Measurements from ENCODE around the gene FBXO48. TPM values are rescaled to one million over a fixed set of nuclear protein-coding genes. Genes with fewer than 3 reads are reported as not detected.

Gene FBXO48
- total RNA-seq, 6 experiments from 2014 or later: 0.82 to 1.5 (median 1.2) TPM

DNA sequence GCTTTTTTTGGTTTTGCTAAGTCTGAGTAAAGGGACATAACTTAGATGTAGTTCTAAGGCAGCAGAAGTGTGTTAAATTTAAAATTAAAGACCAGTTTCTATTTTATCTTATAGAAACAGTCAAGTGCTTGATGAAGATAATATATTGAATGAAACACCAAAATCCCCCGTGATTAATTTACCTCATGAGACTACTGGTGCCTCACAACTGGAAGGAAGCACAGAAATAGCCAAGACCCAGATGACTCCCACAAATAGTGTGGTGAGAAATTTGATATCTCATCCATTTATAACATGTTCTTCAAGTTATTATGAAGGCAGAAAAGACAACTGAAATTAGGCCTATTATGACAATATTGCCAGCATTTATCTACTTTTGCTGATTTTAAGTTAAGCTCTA, 45.9 kb upstream of the FBXO48 start:
- intact Hi-C loops (cut with DNase I): no loop called here
- no peak overlapping the region for H3K27ac ChIP-seq
- TF ChIP-seq CTCF (IDR thresholded peaks at IDR 0.05) (no peak), POLR2A (IDR thresholded peaks at IDR 0.05) (no peak)
- WGBS (ENCODE audit: insufficient coverage, low coverage, low lambda C conversion rate, missing lambda C conversion rate): 45% methylated on average over 1 of the region's 1 CpG
- peaks cover 0 to 12% (median 5%) of the 10 kb centered on the region in 4 donors for H3K4me1 ChIP-seq
- H3K9me3 ChIP-seq: no peaks in the 10 kb centered on the region
- H3K27me3 ChIP-seq: no peaks in the 10 kb centered on the region
- ATAC-seq (no peak), DNase-seq (no peak)
- no peak overlapping the region for H3K4me3 ChIP-seq
- H3K36me3 ChIP-seq: no peaks in the 10 kb centered on the region

DNA sequence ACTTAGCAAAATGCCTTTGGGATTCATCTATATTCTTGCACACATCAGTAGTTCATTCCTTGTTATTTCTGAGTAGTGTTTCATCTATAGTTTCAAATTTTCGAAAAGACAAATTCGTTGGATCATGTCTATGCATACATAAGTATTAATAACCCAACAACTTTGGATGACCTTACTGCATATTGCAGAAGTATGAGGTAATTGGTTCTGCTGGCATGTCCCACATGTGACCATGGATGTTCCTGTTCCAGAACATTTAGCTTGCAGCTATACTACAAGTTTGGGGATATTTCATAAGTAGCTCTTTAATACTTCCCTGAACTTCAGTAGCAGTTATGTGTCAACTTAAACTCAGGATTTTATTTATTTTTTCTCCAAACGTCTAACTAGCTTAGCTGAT, 45.2 kb upstream of the FBXO48 start:
- 63% methylated on average over 3 of the region's 3 CpGs for WGBS (ENCODE audit: insufficient coverage, low coverage, low lambda C conversion rate, missing lambda C conversion rate)
- Histone ChIP-seq H3K27ac (no peak overlapping the region), H3K4me3 (no peak overlapping the region), H3K36me3 (no peaks in the 10 kb centered on the region), H3K9me3 (no peaks in the 10 kb centered on the region), H3K27me3 (no peaks in the 10 kb centered on the region), H3K4me1 (peaks cover 0 to 12% (median 5%) of the 10 kb centered on the region in 4 donors)
- ATAC-seq: peak in 2 of 4 donors; percentile 41 to 46
- intact Hi-C loops (cut with DNase I): no loop called here
- TF ChIP-seq CTCF (IDR thresholded peaks at IDR 0.05) (no peak), POLR2A (IDR thresholded peaks at IDR 0.05) (no peak)
- no peak for DNase-seq

DNA sequence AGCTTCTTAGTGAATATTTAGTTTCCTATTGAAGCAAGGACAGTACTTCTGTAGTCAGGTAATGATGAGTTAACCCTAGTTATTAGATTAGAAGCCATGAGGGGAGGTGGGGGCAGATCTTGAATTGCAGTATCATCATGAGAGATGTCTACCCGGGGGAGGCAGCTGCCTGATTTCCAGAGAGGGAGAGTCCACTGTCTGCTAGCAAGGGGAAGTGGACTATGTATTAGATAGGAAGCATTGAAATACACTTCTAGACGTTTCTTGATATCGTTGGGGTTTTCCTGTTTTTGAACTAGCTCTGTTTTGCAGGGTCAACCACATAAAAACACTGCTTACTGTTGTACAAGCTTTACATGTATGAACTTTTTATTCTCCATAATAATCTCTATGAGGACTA, 39.1 kb upstream of the FBXO48 start:
- intact Hi-C loops (cut with DNase I): no loop called here

DNA sequence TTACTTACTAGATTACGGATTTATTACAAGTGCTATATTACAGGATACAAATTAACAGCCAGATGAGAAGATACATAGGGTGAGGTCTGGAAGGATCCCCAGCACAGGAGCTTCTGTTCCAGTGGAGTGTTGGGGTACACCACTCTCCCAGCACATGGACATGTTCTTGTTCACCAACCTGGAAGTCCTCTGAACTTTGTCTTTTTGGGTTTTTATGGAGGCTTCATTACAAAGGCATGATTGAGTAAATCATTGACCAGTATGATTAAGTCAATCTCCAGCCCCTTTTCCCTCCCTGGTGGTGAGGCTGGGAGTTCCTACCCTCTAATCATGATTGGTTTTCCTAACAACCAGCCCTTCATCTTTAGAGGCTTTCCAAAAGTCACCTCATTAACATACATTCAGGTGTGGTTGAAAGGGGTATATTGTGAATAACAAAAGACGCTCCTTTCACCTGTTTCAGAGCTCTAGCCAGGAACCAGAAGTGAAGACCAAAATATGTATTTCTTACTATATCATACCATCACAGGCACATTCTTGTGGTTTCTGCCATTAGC, 38.6 kb upstream of the FBXO48 start:
- TF ChIP-seq CTCF (IDR thresholded peaks at IDR 0.05) (peak in 1 of 4 donors; percentile 38), POLR2A (IDR thresholded peaks at IDR 0.05) (peak; percentile 89)
- H3K4me3 ChIP-seq: peak overlapping the region in 2 of 3 donors; percentile 35 to 38
- H3K36me3 ChIP-seq: no peaks in the 10 kb centered on the region
- H3K4me1 ChIP-seq: peaks cover 0 to 9% (median 2%) of the 10 kb centered on the region in 4 donors
- intact Hi-C loops (cut with DNase I): no loop called here
- ATAC-seq: peak; percentile 79 to 97 (median 90)
- WGBS (ENCODE audit: insufficient coverage, low coverage, low lambda C conversion rate, missing lambda C conversion rate): 38% methylated on average over 2 of the region's 2 CpGs
- no peaks in the 10 kb centered on the region for H3K9me3 ChIP-seq
- H3K27me3 ChIP-seq: no peaks in the 10 kb centered on the region
- peak overlapping the region; percentile 14 to 85 (median 72) for H3K27ac ChIP-seq
- peak in 1 of 3 donors; percentile 61 for DNase-seq

More for the DNA sequence above, 39.1 kb upstream of the FBXO48 start:
- no peak for TF ChIP-seq POLR2A (IDR thresholded peaks at IDR 0.05)
- no peak for TF ChIP-seq CTCF (IDR thresholded peaks at IDR 0.05)
- Histone ChIP-seq H3K4me3 (no peak overlapping the region), H3K27ac (peak overlapping the region in 1 of 3 donors; percentile 85), H3K9me3 (no peaks in the 10 kb centered on the region), H3K36me3 (no peaks in the 10 kb centered on the region), H3K27me3 (no peaks in the 10 kb centered on the region), H3K4me1 (peaks cover 0 to 4% (median 0%) of the 10 kb centered on the region in 4 donors)
- ATAC-seq (peak in 2 of 4 donors; percentile 6 to 28), DNase-seq (no peak)
- 7% methylated on average over 3 of the region's 3 CpGs for WGBS (ENCODE audit: insufficient coverage, low coverage, low lambda C conversion rate, missing lambda C conversion rate)

Measured in right lobe of liver (tissue), 6 donors.